ENCODE measurements around the gene ICE1.

ICE1 gene

DNA sequence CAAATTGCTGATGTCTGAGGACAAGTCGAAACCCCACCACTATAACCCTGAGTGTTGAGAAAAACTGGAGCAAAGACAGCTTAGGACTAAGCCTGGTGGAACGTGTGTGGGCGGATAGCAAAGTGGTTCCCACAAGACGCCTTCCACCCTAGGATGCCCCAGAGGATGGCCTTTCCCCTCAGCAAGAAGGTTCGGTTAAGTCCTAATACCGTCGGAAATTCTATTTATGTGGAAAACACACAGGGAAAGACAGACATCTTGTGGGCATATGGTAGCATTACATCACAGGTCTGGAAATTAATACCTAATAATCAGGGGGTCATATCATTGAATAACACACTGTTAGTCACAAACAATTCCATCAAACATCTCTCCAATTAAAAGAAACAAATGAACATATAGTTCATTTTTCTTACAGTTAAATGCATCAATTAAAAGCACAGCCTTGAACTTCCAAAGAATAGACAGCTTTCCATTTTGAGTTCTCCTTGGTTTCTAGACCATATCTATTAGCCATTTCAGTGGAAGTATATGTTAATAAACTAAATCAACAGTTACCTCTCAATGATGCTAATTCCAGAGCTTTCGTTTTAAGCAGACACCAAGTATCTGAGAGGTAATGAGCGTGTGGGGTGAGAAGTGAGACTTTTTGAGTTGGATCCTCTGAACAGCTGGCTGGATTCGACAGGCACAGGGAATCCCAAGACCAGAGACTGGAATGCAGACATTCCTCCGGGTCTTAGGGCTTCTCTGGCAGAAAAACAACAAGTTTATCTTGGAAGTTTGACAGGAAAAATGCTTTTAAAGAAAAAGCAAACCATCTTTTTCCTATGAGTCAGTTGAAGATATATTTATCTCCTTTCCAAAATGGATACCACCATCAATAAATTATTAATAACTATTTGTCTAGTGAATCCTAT is 2.9 kb upstream of the ICE1 start:
- Histone ChIP-seq H3K27ac (ENCODE audit: low read depth, low read length, severe bottlenecking) (peak overlapping the region; percentile 31), H3K9me3 (ENCODE audit: control insufficient read depth, low read length) (no peaks in the 10 kb centered on the region), H3K36me3 (ENCODE audit: control insufficient read depth, insufficient read depth, low read length) (peaks cover 4% of the 10 kb centered on the region), H3K4me3 (ENCODE audit: extremely low read depth, insufficient read depth, low read length, poor library complexity, severe bottlenecking) (no peak overlapping the region), H3K4me1 (ENCODE audit: control insufficient read depth, insufficient read depth, low read length, poor library complexity, severe bottlenecking) (peaks cover 41% of the 10 kb centered on the region)
- WGBS, 2 experiments (ENCODE audit: insufficient coverage in 2 of 2): 54 to 70% methylated on average over 4 of the region's 11 CpGs

DNA sequence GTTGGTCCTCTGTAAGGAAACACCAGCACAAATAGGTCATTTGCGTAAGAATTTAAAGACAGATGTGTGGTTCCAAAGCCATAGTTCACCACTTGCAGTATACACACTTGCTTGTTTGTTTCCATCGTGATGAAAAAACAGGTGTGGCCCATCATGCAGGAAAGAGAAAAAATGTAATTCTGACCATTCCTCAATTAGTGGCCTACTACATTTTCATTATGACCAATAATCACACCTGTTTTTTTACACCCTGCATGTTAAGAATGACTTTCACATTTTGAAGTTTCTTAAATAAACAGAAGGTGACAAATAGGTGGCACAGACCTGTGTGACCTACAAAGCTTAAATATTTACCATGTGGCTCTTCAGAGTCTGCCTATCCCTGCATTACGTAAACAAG is 2.2 kb upstream of the ICE1 start:
- peaks cover 47% of the 10 kb centered on the region for H3K4me1 ChIP-seq (ENCODE audit: control insufficient read depth, insufficient read depth, low read length, poor library complexity, severe bottlenecking)
- no peak overlapping the region for H3K4me3 ChIP-seq (ENCODE audit: extremely low read depth, insufficient read depth, low read length, poor library complexity, severe bottlenecking)
- H3K27ac ChIP-seq (ENCODE audit: low read depth, low read length, severe bottlenecking): no peak overlapping the region
- WGBS, 2 experiments (ENCODE audit: insufficient coverage in 2 of 2): 90 to 100% methylated on average over 1 of the region's 3 CpGs
- H3K36me3 ChIP-seq (ENCODE audit: control insufficient read depth, insufficient read depth, low read length): peaks cover 11% of the 10 kb centered on the region
- H3K9me3 ChIP-seq (ENCODE audit: control insufficient read depth, low read length): no peaks in the 10 kb centered on the region

DNA sequence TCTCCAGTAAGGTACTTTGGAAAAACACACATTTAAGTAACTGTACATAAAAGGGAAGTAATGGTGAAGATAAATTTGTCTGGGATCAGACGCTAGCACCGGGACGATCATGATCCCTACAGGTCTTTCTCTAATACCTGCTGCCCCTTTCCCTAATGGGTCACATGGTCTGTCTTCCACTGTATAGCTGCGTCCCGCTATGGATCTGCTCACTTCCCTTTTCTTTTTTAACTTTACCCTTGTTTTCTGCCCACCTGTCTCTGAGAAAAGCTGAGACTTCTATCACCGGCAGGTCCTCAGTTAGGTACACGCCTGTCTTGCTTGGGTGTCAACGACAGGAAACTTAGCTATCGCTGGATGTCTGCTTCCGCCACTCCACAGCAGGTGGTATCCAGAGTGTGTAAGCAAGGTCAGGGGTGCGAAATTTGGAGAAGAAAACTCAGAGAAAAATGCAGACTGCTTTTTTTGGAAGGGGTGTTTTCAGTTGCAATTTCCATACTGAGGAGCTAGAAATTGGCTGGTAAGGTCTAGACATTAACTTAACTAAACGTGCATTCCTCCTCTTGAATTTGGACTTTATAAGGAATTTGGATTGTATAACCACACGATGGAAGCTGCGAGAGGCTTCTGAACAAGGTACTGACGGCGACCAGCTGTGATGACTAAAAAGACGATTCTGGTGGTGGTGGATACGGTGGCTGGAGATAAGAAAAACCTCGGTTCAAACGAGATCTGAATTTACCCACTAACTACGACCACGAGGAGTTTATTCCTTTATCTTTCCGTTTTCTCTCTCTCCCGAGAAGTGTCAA is 1.1 kb upstream of the ICE1 start:
- Histone ChIP-seq H3K36me3 (ENCODE audit: control insufficient read depth, insufficient read depth, low read length) (peaks cover 15% of the 10 kb centered on the region), H3K9me3 (ENCODE audit: control insufficient read depth, low read length) (no peaks in the 10 kb centered on the region), H3K4me3 (ENCODE audit: extremely low read depth, insufficient read depth, low read length, poor library complexity, severe bottlenecking) (peak overlapping the region; percentile 96), H3K4me1 (ENCODE audit: control insufficient read depth, insufficient read depth, low read length, poor library complexity, severe bottlenecking) (peaks cover 48% of the 10 kb centered on the region), H3K27ac (ENCODE audit: low read depth, low read length, severe bottlenecking) (peak overlapping the region; percentile 100)
- 54 to 60% methylated on average over 10 to 13 of the region's 24 CpGs for WGBS, 2 experiments (ENCODE audit: insufficient coverage in 2 of 2)

DNA sequence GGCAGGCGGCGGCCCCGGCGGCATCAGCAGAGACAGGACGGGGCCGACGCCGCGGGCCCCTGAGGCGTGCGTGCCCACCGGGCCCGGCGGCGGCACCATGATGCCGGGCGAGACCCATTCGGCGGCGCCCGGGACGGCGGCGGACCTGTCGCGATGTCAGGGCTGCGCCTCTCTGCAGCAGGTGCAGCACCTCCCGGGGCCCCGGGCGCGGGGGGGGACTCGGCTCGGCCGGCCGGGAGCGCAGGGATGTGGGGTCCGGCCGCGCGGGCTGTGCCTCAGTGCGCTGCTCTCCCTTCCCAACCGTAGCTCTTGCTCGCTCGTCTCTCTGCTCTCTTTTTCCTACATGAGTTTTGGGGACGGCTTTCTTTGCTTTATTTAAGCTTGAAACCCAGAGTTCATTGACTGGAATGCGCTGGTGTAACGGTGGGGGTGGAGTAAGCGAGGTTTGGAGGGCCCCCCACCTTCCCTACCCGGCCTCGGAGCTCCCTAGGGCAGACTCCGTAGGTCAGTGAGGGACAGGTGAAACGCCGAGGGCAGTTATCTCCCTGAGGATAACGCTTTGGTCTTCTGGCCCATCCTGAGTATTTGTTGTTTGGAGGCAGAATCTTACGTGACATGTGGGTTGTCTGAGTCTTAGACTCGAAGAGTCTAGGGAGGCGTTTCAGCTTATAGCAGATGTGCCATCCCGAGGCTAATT is 490 bp downstream of the ICE1 start:
- H3K27ac ChIP-seq (ENCODE audit: low read depth, low read length, severe bottlenecking): peak overlapping the region; percentile 100
- H3K9me3 ChIP-seq (ENCODE audit: control insufficient read depth, low read length): no peaks in the 10 kb centered on the region
- H3K4me3 ChIP-seq (ENCODE audit: extremely low read depth, insufficient read depth, low read length, poor library complexity, severe bottlenecking): peak overlapping the region; percentile 96
- H3K4me1 ChIP-seq (ENCODE audit: control insufficient read depth, insufficient read depth, low read length, poor library complexity, severe bottlenecking): peaks cover 33% of the 10 kb centered on the region
- peaks cover 20% of the 10 kb centered on the region for H3K36me3 ChIP-seq (ENCODE audit: control insufficient read depth, insufficient read depth, low read length)
- WGBS, 2 experiments (ENCODE audit: insufficient coverage in 2 of 2): 0 to 1% methylated on average over 40 to 45 of the region's 58 CpGs

DNA sequence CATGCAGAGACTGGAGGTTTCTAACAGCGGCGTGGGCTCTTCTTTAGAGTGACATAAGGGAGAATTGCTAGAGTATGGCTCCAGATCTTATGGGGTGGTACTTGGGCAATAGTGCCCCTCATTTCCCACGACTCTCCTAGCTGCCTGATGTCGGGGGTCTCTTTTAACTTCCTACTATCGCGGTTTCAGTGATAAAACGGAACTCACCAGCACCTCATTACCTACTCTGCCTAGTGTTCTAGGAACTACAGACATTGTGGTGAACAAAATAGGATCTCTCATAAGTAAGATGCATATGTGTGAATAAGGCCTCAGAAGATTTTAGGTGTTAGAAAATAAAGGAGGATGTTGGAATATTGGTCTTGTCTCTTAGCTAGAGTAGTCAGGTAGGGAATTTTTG is 1.1 kb downstream of the ICE1 start:
- Histone ChIP-seq H3K4me3 (ENCODE audit: extremely low read depth, insufficient read depth, low read length, poor library complexity, severe bottlenecking) (peak overlapping the region; percentile 96), H3K36me3 (ENCODE audit: control insufficient read depth, insufficient read depth, low read length) (peaks cover 20% of the 10 kb centered on the region), H3K9me3 (ENCODE audit: control insufficient read depth, low read length) (no peaks in the 10 kb centered on the region), H3K4me1 (ENCODE audit: control insufficient read depth, insufficient read depth, low read length, poor library complexity, severe bottlenecking) (peaks cover 30% of the 10 kb centered on the region), H3K27ac (ENCODE audit: low read depth, low read length, severe bottlenecking) (no peak overlapping the region)
- WGBS, 2 experiments (ENCODE audit: insufficient coverage in 2 of 2): 50 to 61% methylated on average over 2 to 6 of the region's 7 CpGs

DNA sequence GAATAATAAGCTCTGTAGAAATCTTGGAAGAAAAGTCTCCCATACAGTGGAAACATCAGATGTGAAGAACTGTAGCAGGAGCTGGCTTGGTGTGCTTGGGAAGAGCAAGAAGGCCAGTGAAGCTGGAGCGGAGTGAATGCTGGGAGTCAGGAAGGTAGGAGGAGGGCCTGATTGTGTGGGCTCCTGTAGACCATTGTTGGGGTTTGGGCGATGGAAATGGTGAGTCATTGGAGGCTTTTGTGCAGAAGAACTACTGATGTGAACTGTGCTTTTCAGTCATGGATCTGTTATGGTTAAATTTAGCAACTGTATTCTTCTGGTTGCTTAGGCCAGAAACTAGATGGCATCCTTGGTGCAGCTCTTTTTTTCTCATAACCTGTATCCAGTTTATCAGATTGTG is 2.3 kb downstream of the ICE1 start:
- Histone ChIP-seq H3K4me3 (ENCODE audit: extremely low read depth, insufficient read depth, low read length, poor library complexity, severe bottlenecking) (no peak overlapping the region), H3K27ac (ENCODE audit: low read depth, low read length, severe bottlenecking) (peak overlapping the region; percentile 41), H3K4me1 (ENCODE audit: control insufficient read depth, insufficient read depth, low read length, poor library complexity, severe bottlenecking) (peaks cover 28% of the 10 kb centered on the region), H3K9me3 (ENCODE audit: control insufficient read depth, low read length) (no peaks in the 10 kb centered on the region), H3K36me3 (ENCODE audit: control insufficient read depth, insufficient read depth, low read length) (peaks cover 20% of the 10 kb centered on the region)
- 94 to 96% methylated on average over 2 of the region's 2 CpGs for WGBS, 2 experiments (ENCODE audit: insufficient coverage in 2 of 2)

DNA sequence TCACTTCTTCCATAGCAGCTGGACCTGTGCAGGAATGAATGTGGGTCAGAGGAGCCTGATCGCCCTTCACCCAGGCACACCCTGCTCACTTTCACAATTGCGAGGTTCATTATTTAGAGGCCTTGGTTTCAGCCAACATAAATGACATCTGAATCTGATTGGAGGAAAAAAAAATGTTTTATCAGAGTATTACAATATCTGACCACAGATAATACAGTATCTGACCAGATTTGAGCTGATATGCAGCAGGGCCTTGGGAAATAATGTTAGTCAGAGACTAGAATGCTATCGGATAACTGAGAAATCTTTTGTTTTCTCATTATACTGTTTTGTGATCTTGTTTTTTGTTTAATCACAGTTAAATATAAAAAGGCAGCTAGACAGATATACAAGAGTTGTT is 7.7 kb downstream of the ICE1 start:
- Histone ChIP-seq H3K4me1 (ENCODE audit: control insufficient read depth, insufficient read depth, low read length, poor library complexity, severe bottlenecking) (peaks cover 27% of the 10 kb centered on the region), H3K4me3 (ENCODE audit: extremely low read depth, insufficient read depth, low read length, poor library complexity, severe bottlenecking) (no peak overlapping the region), H3K27ac (ENCODE audit: low read depth, low read length, severe bottlenecking) (no peak overlapping the region), H3K9me3 (ENCODE audit: control insufficient read depth, low read length) (no peaks in the 10 kb centered on the region), H3K36me3 (ENCODE audit: control insufficient read depth, insufficient read depth, low read length) (peaks cover 10% of the 10 kb centered on the region)
- WGBS, 2 experiments (ENCODE audit: insufficient coverage in 2 of 2): 100% methylated on average over 1 of the region's 3 CpGs; no CpG with 5 or more reads in 1 of the 2 experiments

DNA sequence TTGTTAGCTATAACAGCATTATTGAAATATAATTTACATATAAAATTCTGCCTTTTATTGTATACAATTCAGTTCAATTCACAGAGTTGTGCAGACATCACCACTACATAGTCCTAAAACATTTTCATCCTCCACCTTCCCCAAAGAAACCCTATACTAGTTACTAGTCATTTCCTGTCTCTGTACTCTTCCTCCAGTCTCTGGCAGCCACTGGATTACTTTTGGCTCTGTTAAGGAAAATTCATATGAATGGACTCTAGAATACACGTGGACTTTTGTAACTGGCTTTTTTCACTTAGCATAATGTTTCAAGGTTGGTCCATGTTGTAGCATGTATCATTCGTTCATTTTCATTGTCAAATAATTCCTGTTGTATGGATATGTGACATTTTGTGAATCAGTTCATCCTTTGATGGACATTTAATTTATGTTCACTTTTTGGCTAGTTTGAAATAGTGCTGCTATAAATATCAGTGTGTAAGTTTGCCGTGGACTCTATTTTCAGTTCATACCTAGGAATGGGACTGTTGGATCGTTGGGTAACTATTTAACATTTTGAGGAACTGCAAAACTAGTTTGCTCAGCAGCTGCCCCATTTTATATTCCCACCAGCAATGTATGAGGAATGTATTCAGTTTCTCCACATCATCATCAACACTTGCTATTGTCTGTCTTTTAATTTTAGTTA is 9.7 kb downstream of the ICE1 start:
- no peak overlapping the region for H3K27ac ChIP-seq (ENCODE audit: low read depth, low read length, severe bottlenecking)
- peaks cover 3% of the 10 kb centered on the region for H3K36me3 ChIP-seq (ENCODE audit: control insufficient read depth, insufficient read depth, low read length)
- peaks cover 24% of the 10 kb centered on the region for H3K4me1 ChIP-seq (ENCODE audit: control insufficient read depth, insufficient read depth, low read length, poor library complexity, severe bottlenecking)
- WGBS, 2 experiments (ENCODE audit: insufficient coverage in 2 of 2): 71 to 96% methylated on average over 2 to 3 of the region's 4 CpGs
- no peaks in the 10 kb centered on the region for H3K9me3 ChIP-seq (ENCODE audit: control insufficient read depth, low read length)
- no peak overlapping the region for H3K4me3 ChIP-seq (ENCODE audit: extremely low read depth, insufficient read depth, low read length, poor library complexity, severe bottlenecking)

DNA sequence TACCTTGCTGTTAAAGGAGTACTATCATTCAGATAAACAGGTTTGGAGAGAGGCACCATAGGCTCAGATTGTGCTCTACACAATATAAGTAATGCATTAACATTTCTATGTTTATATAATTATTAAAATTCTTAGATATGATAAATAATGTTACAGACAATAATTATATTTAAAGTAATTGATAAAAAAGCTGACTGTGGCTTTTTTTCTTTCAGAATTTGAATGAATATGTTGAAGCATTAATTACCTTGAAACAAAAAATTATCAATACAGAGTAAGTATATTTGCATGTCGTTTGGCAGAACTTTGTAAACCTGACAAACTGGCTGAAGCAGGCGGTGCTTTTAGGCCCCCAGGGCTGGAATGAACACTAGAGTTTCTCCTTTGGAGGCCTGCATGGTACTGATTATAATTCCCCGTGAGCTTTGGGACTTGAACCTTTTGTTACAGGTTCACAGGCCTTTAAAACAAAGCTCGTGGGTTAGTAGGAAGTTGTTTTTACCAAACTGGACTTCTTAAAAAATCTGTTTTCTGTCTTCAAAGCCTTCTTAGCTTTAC is 13.8 kb downstream of the ICE1 start:
- peaks cover 20% of the 10 kb centered on the region for H3K36me3 ChIP-seq (ENCODE audit: control insufficient read depth, insufficient read depth, low read length)
- peaks cover 18% of the 10 kb centered on the region for H3K4me1 ChIP-seq (ENCODE audit: control insufficient read depth, insufficient read depth, low read length, poor library complexity, severe bottlenecking)
- H3K9me3 ChIP-seq (ENCODE audit: control insufficient read depth, low read length): no peaks in the 10 kb centered on the region
- H3K27ac ChIP-seq (ENCODE audit: low read depth, low read length, severe bottlenecking): no peak overlapping the region
- 75 to 100% methylated on average over 2 to 4 of the region's 4 CpGs for WGBS, 2 experiments (ENCODE audit: insufficient coverage in 2 of 2)
- H3K4me3 ChIP-seq (ENCODE audit: extremely low read depth, insufficient read depth, low read length, poor library complexity, severe bottlenecking): no peak overlapping the region

All from mesodermal cell (in vitro differentiated cells).